ENCODE data around the gene QRICH1.
A peak's percentile ranks its signal among the peaks of the same experiment; 100 is the strongest.

The QRICH1 gene

DNA sequence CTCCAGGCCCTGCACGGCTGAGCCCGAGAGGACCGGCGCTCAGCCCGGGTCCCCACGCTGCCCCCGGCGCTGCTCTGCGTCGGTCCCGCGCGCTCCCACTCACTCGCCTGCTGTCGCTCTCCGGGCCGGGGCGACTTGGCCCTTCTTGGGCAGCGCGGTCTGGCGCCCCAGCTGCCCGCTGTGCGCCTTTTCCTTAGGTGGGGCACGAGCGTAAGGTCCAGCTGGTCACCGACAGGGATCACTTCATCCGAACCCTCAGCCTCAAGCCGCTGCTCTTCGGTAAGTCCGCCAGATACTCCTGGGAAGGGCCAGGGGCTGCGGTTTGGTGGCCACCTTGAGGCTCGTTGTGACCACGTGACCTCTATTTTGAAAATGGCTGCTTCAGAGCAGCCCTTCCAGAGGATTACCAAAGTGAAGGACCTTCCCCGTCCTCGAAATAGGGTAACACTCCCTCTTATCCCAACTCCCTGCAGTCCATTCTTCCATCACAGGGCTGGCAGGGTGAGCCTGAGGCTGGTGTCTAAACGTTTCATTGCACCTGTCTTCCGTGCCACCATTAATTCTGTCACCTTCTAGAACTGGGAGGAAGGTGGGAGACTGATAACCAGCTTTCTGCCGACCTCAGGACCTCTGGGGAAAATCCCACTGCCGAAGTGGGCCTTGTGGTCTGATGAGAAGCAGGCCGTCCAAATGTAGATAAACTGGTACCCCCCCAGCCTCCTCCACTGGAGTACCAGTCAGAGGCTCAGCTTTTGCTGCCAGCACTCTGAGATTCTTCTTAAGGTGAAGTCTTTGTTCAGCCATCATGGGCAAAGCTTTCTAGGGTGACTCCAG, 103.0 kb downstream of the QRICH1 start:
- DNase-seq (ENCODE audit: low spot score in 2 of 2) (no peak), ATAC-seq (replicated peaks; ENCODE audit: extremely low read depth, poor library complexity, severe bottlenecking) (peak; percentile 15)
- Mint-ChIP-seq H3K36me3 (ENCODE audit: insufficient read depth) (peaks cover 13% of the 10 kb centered on the region), H3K9me3 (no peaks in the 10 kb centered on the region), H3K4me1 (peaks cover 47% of the 10 kb centered on the region), H3K4me3 (peak overlapping the region; percentile 93), H3K27ac (ENCODE audit: low read depth) (peak overlapping the region; percentile 90), H3K27me3 (no peaks in the 10 kb centered on the region)

DNA sequence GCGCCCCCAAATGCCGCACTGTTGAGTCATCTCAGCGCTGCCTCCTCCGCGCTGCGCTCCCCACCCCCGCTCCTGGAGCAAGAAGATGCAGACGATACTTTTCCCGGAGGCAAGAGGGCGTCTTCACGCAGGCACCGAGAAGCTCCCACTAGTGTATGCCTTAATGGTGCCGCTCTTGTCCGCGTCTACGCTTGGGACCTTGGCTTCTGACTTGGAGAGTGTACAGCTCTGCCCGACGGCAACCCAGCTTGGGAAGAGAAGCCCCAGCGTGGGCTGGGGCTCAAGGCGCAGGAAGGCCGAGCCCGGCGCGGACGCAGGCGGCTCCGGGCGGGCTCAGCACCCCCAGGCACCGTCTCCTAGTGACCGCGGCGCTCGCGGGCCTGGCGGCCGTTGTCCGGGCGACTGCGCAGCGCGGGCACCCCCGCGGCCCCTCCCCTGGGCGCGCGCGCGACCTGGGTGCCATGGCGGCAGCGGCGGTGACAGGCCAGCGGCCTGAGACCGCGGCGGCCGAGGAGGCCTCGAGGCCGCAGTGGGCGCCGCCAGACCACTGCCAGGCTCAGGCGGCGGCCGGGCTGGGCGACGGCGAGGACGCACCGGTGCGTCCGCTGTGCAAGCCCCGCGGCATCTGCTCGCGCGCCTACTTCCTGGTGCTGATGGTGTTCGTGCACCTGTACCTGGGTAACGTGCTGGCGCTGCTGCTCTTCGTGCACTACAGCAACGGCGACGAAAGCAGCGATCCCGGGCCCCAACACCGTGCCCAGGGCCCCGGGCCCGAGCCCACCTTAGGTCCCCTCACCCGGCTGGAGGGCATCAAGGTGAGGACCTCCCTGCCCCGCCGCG, 103.9 kb downstream of the QRICH1 start, which contains the start of gene P4HTM:
P4HTM (plus strand) TSS at position 446 of the 840 bp plus-strand sequence; CDS start at position 462, 16 bp downstream.
- ATAC-seq (replicated peaks; ENCODE audit: extremely low read depth, poor library complexity, severe bottlenecking) (peak; percentile 71), DNase-seq (ENCODE audit: low spot score in 2 of 2) (peak; percentile 39 to 51)
- Mint-ChIP-seq H3K4me1 (peaks cover 42% of the 10 kb centered on the region), H3K4me3 (peak within 1 kb of the TSS; percentile 93), H3K9me3 (no peaks in the 10 kb centered on the region), H3K36me3 (ENCODE audit: insufficient read depth) (peaks cover 13% of the 10 kb centered on the region), H3K27me3 (no peaks in the 10 kb centered on the region), H3K27ac (ENCODE audit: low read depth) (peak within 1 kb of the TSS; percentile 90)

DNA sequence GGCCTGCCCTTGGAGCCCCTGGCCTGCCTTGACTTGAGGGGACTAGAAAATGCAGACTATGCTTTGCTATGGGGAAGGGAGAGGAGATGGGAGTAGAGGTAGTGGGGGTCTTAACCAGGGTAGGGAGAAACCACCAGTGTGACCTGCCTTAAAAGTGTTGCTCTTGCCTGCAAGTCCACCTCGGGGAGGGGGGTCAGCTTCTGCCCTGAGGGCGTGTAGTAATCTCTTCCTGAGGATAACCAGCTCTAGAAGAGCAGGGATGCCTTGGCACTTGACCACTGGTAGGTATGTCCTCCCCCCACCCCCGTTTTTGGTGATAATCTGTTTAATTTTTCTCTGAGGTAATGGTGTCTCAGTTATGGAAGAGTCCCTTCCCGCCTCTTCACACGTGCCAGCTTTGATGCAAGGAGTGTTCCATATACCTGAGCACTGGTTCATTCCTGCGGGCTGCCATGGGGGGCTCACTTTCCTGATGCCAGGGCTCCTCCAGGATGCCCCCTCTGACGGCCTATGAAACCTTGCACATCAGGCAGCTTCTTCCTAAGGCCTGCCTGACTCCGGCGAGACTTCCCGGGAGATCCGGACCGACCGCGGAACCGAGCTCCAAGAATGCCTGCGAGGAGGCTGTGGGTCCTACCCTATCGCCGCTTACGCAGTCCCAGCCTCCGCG, 104.6 kb downstream of the QRICH1 start:
- H3K4me3 Mint-ChIP-seq: peak overlapping the region; percentile 93
- no peaks in the 10 kb centered on the region for H3K9me3 Mint-ChIP-seq
- peaks cover 13% of the 10 kb centered on the region for H3K36me3 Mint-ChIP-seq (ENCODE audit: insufficient read depth)
- DNase-seq (ENCODE audit: low spot score in 2 of 2) (no peak), ATAC-seq (replicated peaks; ENCODE audit: extremely low read depth, poor library complexity, severe bottlenecking) (no peak)
- H3K4me1 Mint-ChIP-seq: peaks cover 40% of the 10 kb centered on the region
- no peaks in the 10 kb centered on the region for H3K27me3 Mint-ChIP-seq
- peak overlapping the region; percentile 87 for H3K27ac Mint-ChIP-seq (ENCODE audit: low read depth)

DNA sequence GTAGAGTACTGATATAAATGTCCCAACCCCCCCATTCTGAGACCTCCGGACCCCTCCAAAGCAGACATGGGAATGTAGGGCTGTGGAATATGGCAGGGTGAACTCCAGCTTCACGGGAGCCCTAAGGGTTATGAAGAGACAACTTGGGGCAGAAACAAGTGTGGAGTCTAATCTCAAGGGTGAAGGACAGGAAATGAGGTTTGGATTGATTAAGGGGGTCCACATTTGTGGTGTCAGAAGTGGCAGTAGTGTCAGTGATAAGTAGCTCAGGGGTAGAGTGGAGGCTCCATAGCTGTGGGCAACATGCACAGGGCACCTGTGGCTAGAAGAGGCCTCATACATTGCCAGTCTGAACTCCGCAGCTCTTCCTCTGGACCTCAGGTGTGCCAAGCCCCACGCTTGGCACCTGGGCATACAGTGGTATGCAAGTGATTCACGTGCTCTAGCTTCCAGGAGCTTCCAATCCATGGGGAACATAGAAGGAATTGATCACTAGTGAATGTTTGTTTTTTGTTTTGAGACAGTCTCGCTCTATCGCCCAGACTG, 108.0 kb downstream of the QRICH1 start:
- Mint-ChIP-seq H3K9me3 (no peaks in the 10 kb centered on the region), H3K4me1 (peaks cover 22% of the 10 kb centered on the region), H3K36me3 (ENCODE audit: insufficient read depth) (peaks cover 28% of the 10 kb centered on the region), H3K27ac (ENCODE audit: low read depth) (no peak overlapping the region), H3K4me3 (no peak overlapping the region), H3K27me3 (no peaks in the 10 kb centered on the region)
- ATAC-seq (replicated peaks; ENCODE audit: extremely low read depth, poor library complexity, severe bottlenecking) (no peak), DNase-seq (ENCODE audit: low spot score in 2 of 2) (no peak)

DNA sequence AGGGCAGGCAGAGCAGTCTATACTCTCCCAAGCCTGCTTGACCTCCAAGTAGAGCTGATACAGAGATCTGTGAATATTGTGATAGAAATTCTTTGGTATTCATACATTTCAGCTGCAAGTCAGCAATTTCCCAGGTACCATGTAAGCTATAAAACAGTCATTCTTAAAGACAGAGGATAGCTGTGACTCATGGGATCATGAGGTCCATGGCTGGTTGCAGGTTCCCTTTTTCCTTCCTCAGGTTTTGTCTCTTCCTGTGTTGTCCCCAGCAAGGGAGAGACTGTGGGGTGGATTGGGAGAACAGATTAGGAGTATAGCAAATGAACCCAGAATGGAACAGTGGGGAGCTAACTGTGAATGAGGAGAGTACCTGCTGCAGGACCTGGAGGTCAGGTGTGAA, 109.2 kb downstream of the QRICH1 start:
- H3K9me3 Mint-ChIP-seq: no peaks in the 10 kb centered on the region
- no peak for DNase-seq (ENCODE audit: low spot score in 2 of 2)
- peaks cover 17% of the 10 kb centered on the region for H3K4me1 Mint-ChIP-seq
- peaks cover 33% of the 10 kb centered on the region for H3K36me3 Mint-ChIP-seq (ENCODE audit: insufficient read depth)
- no peak overlapping the region for H3K27ac Mint-ChIP-seq (ENCODE audit: low read depth)
- no peak overlapping the region for H3K4me3 Mint-ChIP-seq
- no peak for ATAC-seq (replicated peaks; ENCODE audit: extremely low read depth, poor library complexity, severe bottlenecking)
- H3K27me3 Mint-ChIP-seq: no peaks in the 10 kb centered on the region

- H3K27ac Mint-ChIP-seq (ENCODE audit: low read depth): no peak overlapping the region
- H3K4me3 Mint-ChIP-seq: no peak overlapping the region
Measured at GRCh38 chr3:48983096-48983495, 110.8 kb downstream of the QRICH1 start.

DNA sequence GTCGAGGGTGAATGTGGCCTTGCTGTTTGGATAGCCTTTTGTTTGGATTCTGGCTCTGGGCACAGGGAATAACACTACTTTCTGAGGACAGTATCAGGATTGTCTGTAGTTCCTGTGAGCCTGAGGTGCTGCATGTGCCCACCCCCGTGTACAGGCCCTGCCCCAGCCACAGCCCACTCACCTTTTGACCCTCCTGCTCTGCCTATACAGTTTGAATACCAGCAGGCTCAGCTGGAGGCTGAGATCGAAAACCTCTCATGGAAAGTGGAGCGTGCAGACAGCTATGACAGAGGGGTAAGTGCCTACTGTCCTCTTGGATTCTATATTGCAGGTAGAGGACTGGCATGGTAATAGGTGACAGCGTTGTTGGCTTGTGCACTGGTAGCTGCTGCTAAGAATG, 111.2 kb downstream of the QRICH1 start:
- no peak overlapping the region for H3K4me3 Mint-ChIP-seq
- H3K9me3 Mint-ChIP-seq: no peaks in the 10 kb centered on the region
- H3K27ac Mint-ChIP-seq (ENCODE audit: low read depth): peak overlapping the region; percentile 35
- H3K36me3 Mint-ChIP-seq (ENCODE audit: insufficient read depth): peaks cover 45% of the 10 kb centered on the region
- DNase-seq (ENCODE audit: low spot score in 2 of 2) (no peak), ATAC-seq (replicated peaks; ENCODE audit: extremely low read depth, poor library complexity, severe bottlenecking) (no peak)
- H3K27me3 Mint-ChIP-seq: no peaks in the 10 kb centered on the region
- H3K4me1 Mint-ChIP-seq: peaks cover 2% of the 10 kb centered on the region

More at GRCh38 chr3:48983096-48983495, 110.8 kb downstream of the QRICH1 start:
- H3K4me1 Mint-ChIP-seq: peaks cover 6% of the 10 kb centered on the region
- ATAC-seq (replicated peaks; ENCODE audit: extremely low read depth, poor library complexity, severe bottlenecking) (no peak), DNase-seq (ENCODE audit: low spot score in 2 of 2) (no peak)
- peaks cover 43% of the 10 kb centered on the region for H3K36me3 Mint-ChIP-seq (ENCODE audit: insufficient read depth)
- H3K27me3 Mint-ChIP-seq: no peaks in the 10 kb centered on the region
- no peaks in the 10 kb centered on the region for H3K9me3 Mint-ChIP-seq

GRCh38 chr3:48982016-48982415, 111.9 kb downstream of the QRICH1 start:
- no peak for ATAC-seq (replicated peaks; ENCODE audit: extremely low read depth, poor library complexity, severe bottlenecking)
- H3K27ac Mint-ChIP-seq (ENCODE audit: low read depth): peak overlapping the region; percentile 35
- H3K4me1 Mint-ChIP-seq: no peaks in the 10 kb centered on the region
- peaks cover 48% of the 10 kb centered on the region for H3K36me3 Mint-ChIP-seq (ENCODE audit: insufficient read depth)
- no peak for DNase-seq (ENCODE audit: low spot score in 2 of 2)
- no peaks in the 10 kb centered on the region for H3K9me3 Mint-ChIP-seq
- no peaks in the 10 kb centered on the region for H3K27me3 Mint-ChIP-seq
- H3K4me3 Mint-ChIP-seq: no peak overlapping the region

DNA sequence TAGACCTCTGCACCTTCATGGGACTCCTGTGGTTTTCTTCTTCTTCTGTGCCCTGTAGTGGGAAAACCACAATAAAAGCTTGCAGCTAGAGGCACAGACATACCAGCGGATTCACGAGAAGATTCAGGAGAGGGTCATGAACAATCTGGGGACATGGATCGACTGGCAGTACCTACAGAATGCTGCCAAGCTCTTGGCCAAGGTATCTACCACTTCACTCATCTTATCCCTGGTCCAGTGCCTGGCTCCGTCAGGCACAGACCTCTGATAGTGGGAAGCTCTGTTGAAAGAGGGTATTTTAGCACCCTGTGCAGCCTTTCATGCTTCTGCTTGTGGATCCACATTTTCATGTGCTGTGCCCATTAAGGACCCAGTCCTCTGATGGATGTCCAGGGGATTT, 113.6 kb downstream of the QRICH1 start:
- no peak overlapping the region for H3K27ac Mint-ChIP-seq (ENCODE audit: low read depth)
- no peak overlapping the region for H3K4me3 Mint-ChIP-seq
- no peaks in the 10 kb centered on the region for H3K9me3 Mint-ChIP-seq
- H3K4me1 Mint-ChIP-seq: no peaks in the 10 kb centered on the region
- no peaks in the 10 kb centered on the region for H3K27me3 Mint-ChIP-seq
- peaks cover 59% of the 10 kb centered on the region for H3K36me3 Mint-ChIP-seq (ENCODE audit: insufficient read depth)
- DNase-seq (ENCODE audit: low spot score in 2 of 2) (no peak), ATAC-seq (replicated peaks; ENCODE audit: extremely low read depth, poor library complexity, severe bottlenecking) (no peak)
